ENCODE data around the gene MACO1. TPM values are rescaled to one million over a fixed set of nuclear protein-coding genes. Genes with fewer than 3 reads are reported as not detected.
A peak's percentile ranks its signal among the peaks of the same experiment; 100 is the strongest.

The MACO1 gene
- total RNA-seq, 1 experiment from 2014 or later = 9.6 TPM

DNA sequence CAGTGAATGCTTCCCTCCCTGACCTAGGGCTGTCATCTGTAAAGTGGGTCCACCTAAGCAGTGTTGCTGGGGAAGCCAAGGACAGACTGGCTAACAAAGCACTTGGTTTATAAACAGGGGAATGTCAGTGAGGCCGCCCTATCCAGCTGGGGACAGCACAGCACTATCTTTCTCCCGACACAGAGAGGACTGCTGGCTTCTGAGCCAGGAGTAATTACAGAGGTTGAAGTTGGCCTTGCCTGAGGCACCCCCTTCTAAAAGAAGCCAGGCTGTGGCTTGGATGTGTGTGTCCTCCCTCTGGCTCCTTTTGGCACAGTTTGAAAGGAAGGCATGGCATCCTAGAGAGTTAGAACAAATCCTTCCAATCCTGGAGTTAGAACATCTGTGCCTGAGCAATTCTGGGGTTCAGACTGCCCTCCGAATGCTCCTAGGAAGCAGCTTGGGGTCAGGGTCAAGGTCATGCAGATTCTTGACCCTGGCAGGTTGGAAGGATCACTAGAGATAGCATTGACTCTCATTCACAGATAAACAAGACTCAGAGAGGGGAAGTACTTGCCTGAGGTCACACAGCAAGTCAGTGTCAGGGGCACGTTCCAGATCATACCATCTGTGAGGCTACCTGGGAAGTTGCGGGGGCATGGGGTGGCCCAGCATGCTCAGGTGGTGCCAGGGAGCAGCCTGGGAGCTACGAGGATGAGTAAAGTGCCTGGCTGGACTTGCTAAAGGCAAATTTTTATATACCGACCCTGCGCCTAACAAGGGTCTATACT is 111.4 kb downstream of the MACO1 start:
- no peak for DNase-seq
- peaks cover 24% of the 10 kb centered on the region for H3K4me1 ChIP-seq (replicated peaks; ENCODE audit: insufficient read depth)
- no peaks in the 10 kb centered on the region for H3K9me3 ChIP-seq (ENCODE audit: insufficient read depth, low read depth)
- TF ChIP-seq EZH2 (IDR thresholded peaks at IDR 0.05; ENCODE audit: low read depth) = no peak
- TF ChIP-seq, protein P1, sequence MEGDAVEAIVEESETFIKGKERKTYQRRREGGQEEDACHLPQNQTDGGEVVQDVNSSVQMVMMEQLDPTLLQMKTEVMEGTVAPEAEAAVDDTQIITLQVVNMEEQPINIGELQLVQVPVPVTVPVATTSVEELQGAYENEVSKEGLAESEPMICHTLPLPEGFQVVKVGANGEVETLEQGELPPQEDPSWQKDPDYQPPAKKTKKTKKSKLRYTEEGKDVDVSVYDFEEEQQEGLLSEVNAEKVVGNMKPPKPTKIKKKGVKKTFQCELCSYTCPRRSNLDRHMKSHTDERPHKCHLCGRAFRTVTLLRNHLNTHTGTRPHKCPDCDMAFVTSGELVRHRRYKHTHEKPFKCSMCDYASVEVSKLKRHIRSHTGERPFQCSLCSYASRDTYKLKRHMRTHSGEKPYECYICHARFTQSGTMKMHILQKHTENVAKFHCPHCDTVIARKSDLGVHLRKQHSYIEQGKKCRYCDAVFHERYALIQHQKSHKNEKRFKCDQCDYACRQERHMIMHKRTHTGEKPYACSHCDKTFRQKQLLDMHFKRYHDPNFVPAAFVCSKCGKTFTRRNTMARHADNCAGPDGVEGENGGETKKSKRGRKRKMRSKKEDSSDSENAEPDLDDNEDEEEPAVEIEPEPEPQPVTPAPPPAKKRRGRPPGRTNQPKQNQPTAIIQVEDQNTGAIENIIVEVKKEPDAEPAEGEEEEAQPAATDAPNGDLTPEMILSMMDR (conservative IDR thresholded peaks at IDR 0.05) = no peak
- no peak overlapping the region for H3K27ac ChIP-seq
- H2AFZ ChIP-seq = no peak overlapping the region
- H3K9me2 ChIP-seq (ENCODE audit: insufficient read depth) = no peaks in the 10 kb centered on the region
- H3K36me3 ChIP-seq (ENCODE audit: low read depth) = no peaks in the 10 kb centered on the region
- ChIA-PET POLR2A (ENCODE audit: unreplicated experiment) (no interaction called here), CTCF (no interaction called here)
- H3K27me3 ChIP-seq (ENCODE audit: insufficient read depth, low read depth) = no peaks in the 10 kb centered on the region
- peaks cover 13% of the 10 kb centered on the region; the same call in 1 of the 2 replicates for H3F3A ChIP-seq (ENCODE audit: insufficient read depth, low read depth)
- peaks cover 30% of the 10 kb centered on the region for H3K79me2 ChIP-seq (ENCODE audit: low read depth)
- H3K4me3 ChIP-seq = no peak overlapping the region
- no TSS peak for BruUV-seq (replicated peaks)
- H3K4me2 ChIP-seq = no peak overlapping the region
- intact Hi-C loops (cut with micrococcal nuclease; ENCODE audit: unreplicated experiment) = no loop called here
- no peaks in the 10 kb centered on the region for H4K20me1 ChIP-seq (ENCODE audit: insufficient read depth)

DNA sequence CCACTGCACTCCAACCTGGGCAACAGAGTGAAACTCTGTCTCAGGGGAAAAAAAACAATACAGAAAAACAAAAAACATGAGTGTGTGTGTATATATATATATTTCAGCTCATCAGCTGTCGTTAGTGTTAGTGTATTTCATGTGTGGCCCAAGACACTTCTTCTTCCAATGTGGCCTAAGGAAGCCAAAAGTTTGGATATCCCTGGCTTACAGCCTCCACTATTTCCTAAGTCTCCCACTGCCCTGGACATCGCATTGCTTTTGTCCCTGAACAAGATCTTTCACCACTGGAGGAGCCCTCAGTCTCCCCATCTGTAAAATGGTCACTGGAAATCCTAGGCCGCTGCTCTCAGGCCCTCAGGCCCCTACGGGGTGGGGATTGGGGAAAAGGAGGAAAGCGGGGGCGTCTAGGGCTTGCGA is 112.3 kb downstream of the MACO1 start:
- Histone ChIP-seq H3K4me2 (peak overlapping the region; percentile 72), H3K27ac (no peak overlapping the region), H3K4me1 (replicated peaks; ENCODE audit: insufficient read depth) (peaks cover 21% of the 10 kb centered on the region), H3K79me2 (ENCODE audit: low read depth) (peaks cover 36% of the 10 kb centered on the region), H3K36me3 (ENCODE audit: low read depth) (no peaks in the 10 kb centered on the region), H3K27me3 (ENCODE audit: insufficient read depth, low read depth) (no peaks in the 10 kb centered on the region), H3F3A (ENCODE audit: insufficient read depth, low read depth) (peaks cover 11% of the 10 kb centered on the region; the same call in 1 of the 2 replicates), H3K9me3 (ENCODE audit: insufficient read depth, low read depth) (no peaks in the 10 kb centered on the region), H4K20me1 (ENCODE audit: insufficient read depth) (no peaks in the 10 kb centered on the region), H3K9me2 (ENCODE audit: insufficient read depth) (no peaks in the 10 kb centered on the region), H3K4me3 (peak overlapping the region; percentile 68; the same call in 1 of the 2 replicates), H2AFZ (no peak overlapping the region)
- no peak for TF ChIP-seq EZH2 (IDR thresholded peaks at IDR 0.05; ENCODE audit: low read depth)
- TF ChIP-seq, protein P1 (conservative IDR thresholded peaks at IDR 0.05) = no peak
- POLR2A ChIA-PET (ENCODE audit: unreplicated experiment) = interaction anchor here (0.8 kb wide), 1 partner anchor 314 kb away, joined by 5 read pairs; no protein-coding TSS in a partner anchor
- DNase-seq = no peak
- CTCF ChIA-PET = no interaction called here
- BruUV-seq (replicated peaks) = no TSS peak
- intact Hi-C loops (cut with micrococcal nuclease; ENCODE audit: unreplicated experiment) = no loop called here

DNA sequence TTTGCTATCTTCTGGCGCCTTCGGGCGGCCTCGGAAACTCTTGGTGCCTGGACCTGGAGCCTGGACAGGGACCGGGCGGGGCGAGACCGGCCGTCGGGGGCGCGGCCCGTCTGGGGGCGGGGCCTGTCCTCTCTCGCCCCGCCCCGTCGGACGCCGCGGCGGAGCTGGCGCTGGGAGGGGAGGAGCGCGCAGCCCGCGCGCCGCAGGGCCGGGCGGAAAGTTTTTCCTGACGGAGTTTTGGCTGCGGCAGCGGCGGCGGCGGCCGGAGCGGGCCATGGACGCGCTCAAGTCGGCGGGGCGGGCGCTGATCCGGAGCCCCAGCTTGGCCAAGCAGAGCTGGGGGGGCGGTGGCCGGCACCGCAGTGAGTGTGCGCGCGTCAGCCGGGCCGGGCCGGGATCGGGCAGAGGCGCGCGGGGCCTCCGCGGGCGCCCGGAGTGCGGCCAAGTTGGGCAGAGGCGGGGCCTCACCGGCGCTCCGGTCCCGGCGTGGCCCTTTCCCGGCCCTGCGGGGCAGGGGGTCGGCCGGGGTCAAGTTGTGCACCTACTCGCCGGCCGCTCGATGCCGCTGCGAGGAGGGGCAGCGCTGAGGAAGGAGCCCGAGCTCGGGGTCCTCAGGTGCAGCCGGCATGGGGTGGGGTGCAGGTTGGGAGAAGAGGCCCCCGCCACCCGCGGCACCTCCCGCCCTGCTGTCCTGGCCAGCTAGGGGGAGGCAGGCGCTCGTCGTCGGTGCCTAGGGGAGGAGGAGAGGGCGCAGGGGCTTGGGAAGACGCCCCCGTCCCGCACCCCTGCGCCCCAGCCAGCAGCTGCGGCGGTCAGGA is 112.9 kb downstream of the MACO1 start, which contains the start of gene LDLRAP1:
Gene LDLRAP1 (plus strand): TSS at position 182 of the 818 bp plus-strand sequence. CDS start 93 bp downstream, at position 275.
- Histone ChIP-seq H3K36me3 (ENCODE audit: low read depth) (no peaks in the 10 kb centered on the region), H3K4me1 (replicated peaks; ENCODE audit: insufficient read depth) (peaks cover 21% of the 10 kb centered on the region), H3K4me2 (peak within 1 kb of the TSS; percentile 81), H3K9me3 (ENCODE audit: insufficient read depth, low read depth) (no peaks in the 10 kb centered on the region), H3K4me3 (peak within 1 kb of the TSS; percentile 68), H3K9me2 (ENCODE audit: insufficient read depth) (no peaks in the 10 kb centered on the region), H3K79me2 (ENCODE audit: low read depth) (peaks cover 39% of the 10 kb centered on the region), H3K27ac (no peak within 1 kb of the TSS), H4K20me1 (ENCODE audit: insufficient read depth) (no peaks in the 10 kb centered on the region), H3K27me3 (ENCODE audit: insufficient read depth, low read depth) (no peaks in the 10 kb centered on the region), H2AFZ (0 out of 2 replicates have a peak within 1 kb of the TSS, but pooled peaks have one; percentile 41), H3F3A (ENCODE audit: insufficient read depth, low read depth) (peaks cover 7% of the 10 kb centered on the region; the same call in 1 of the 2 replicates)
- DNase-seq = peak in 1 of 2 experiments; percentile 78
- intact Hi-C loops (cut with micrococcal nuclease; ENCODE audit: unreplicated experiment) = no loop called here
- no TSS peak for BruUV-seq (replicated peaks)
- no peak for TF ChIP-seq EZH2 (IDR thresholded peaks at IDR 0.05; ENCODE audit: low read depth)
- TF ChIP-seq, protein P1 (conservative IDR thresholded peaks at IDR 0.05) = no peak
- ChIA-PET POLR2A (ENCODE audit: unreplicated experiment) (interaction anchor here (0.8 kb wide), 1 partner anchor 315 kb away, joined by 5 read pairs; no protein-coding TSS in a partner anchor), CTCF (no interaction called here)

Measured in PC-9 (cell line).